Adrenal gland (tissue), 12 donors: ENCODE data around the gene MED12L. TPM values are rescaled to one million over a fixed set of nuclear protein-coding genes. Genes with fewer than 3 reads are reported as not detected.
"Not testable (repeated sequence)": the region's sequence is repeated elsewhere in the genome, so short reads cannot be mapped to it uniquely, and the experiment has no call there.

Experiments used
- DNase-seq, 7 donors: peaks; one replicate each; pipeline ENCODE4 v3.0.0-alpha.2; 2019 to 2020
- H3K27ac ChIP-seq, 5 donors: fragments of 200-600 bp; sonication (generic) in 4 of 5; 1 replicate in 3 of 5; 2 replicates in 2 of 5; pipeline versions ENCODE4 v1.5.1 to v1.8.0; 2016 to 2020; ENCODE audit warnings: mild to moderate bottlenecking in 1 of 5
- H3K27me3 ChIP-seq: fragments of 200-600 bp; 2 replicates; pipeline ENCODE4 v1.8.0; 2021
- H3K36me3 ChIP-seq, 2 donors: fragments of 200-600 bp; replicated peaks in 1 of 2; 1 replicate in 1 of 2; 2 replicates in 1 of 2; pipeline versions ENCODE4 v1.5.1 to v1.8.0; 2018 to 2022
- H3K4me1 ChIP-seq, 2 donors: fragments of 200-600 bp; replicated peaks in 1 of 2; 1 replicate in 1 of 2; 2 replicates in 1 of 2; pipeline versions ENCODE4 v1.5.1 to v1.8.0; 2018 to 2021
- H3K4me3 ChIP-seq, 4 donors: fragments of 200-600 bp; sonication (generic) in 3 of 4; one replicate each; pipeline ENCODE4 v1.5.1; 2016 to 2018
- H3K9me3 ChIP-seq, 3 donors: fragments of 200-600 bp; sonication (generic) in 1 of 3; replicated peaks in 1 of 3; 1 replicate in 2 of 3; 2 replicates in 1 of 3; pipeline versions ENCODE4 v1.5.1 to v1.8.0; 2016 to 2021
- CTCF ChIP-seq, 6 experiments: fragments of 450-650 bp in 4 of 6; fragments of 200-600 bp in 2 of 6; sonication (generic) in 1 of 6; IDR thresholded peaks; 1 replicate in 5 of 6; 2 replicates in 1 of 6; pipeline versions ENCODE4 v1.5.1 to v1.8.0; 2016 to 2021; ENCODE audit warnings: antibody characterized with exemption in 6 of 6, mild to moderate bottlenecking in 2 of 6, moderate library complexity in 1 of 6
- POLR2A ChIP-seq, 2 donors: fragments of 450-650 bp; IDR thresholded peaks; one replicate each; pipeline ENCODE4 v1.6.1; 2017; ENCODE audit warnings: antibody characterized with exemption in 2 of 2, mild to moderate bottlenecking in 2 of 2, moderate library complexity in 1 of 2
- WGBS, 4 donors: extraction: QIAGEN DNeasy Blood & Tissue Kit in 2 of 4; methylation state at CpG; one replicate each; pipeline versions ENCODE4 v1.1.5 to v1.1.7; 2013 to 2017; 5-methylcytosine and 5-hydroxymethylcytosine counted together
- intact Hi-C, 2 donors: fragments of 100-400 bp; cut with DNase I; formaldehyde crosslinking; loops; one replicate each; pipeline versions ENCODE4 v1.14.1 to v1.15.0; 2022 to 2023
- polyA plus RNA-seq, 3 donors: library from polyadenylated mRNA; stranded (reverse); fragments of 200-250 nt in 2 of 3; fragments of 350-450 nt in 1 of 3; fragmentation: Illumina TruSeq in 1 of 3; extraction: RNeasy Lipid Tissue Mini Kit (QIAGEN cat#74804) in 1 of 3; gene quantifications; one replicate each; pipeline ENCODE4 v1.2.3, GENCODE V29; 2013 to 2014
- total RNA-seq, 9 donors: library from RNA; depleted of rRNA in 4 of 9; stranded (reverse); fragments of >200 nt in 4 of 9; fragments of 120-200 nt in 1 of 9; fragmentation: NEBNext Ultra II Directional in 1 of 9; extraction: Animal tissue kit (Norgen Biotek cat#: 25700) in 1 of 9; gene quantifications; one replicate each; pipeline versions ENCODE4 v1.1.0 to v1.2.4, GENCODE V29; 2013 to 2023
- donor health status: healthy with polysubstance abuse.
- donor health status: Bipolar disorder and iron deficiency.
- donor health status: DM: yes; HTN: yes; CAD: no.
- donor health status: DM: no; HTN: no; CAD: no.
- donor health status: DM: no; HTN: no; CAD: no.
- donor health status: DM: yes; HTN: yes; CAD: no.

Gene MED12L
- total and polyA plus RNA-seq, 12 donors = 0.77 to 25.0 (median 6.3) TPM

- no peaks in the 10 kb centered on the region for H3K36me3 ChIP-seq
- H3K27ac ChIP-seq = no peak overlapping the region
- TF ChIP-seq CTCF (IDR thresholded peaks at IDR 0.05) (no peak), POLR2A (IDR thresholded peaks at IDR 0.05) (no peak)
- intact Hi-C loops = no loop called here
- no peak for DNase-seq
- H3K9me3 ChIP-seq = no peaks in the 10 kb centered on the region
- H3K27me3 ChIP-seq = no peaks in the 10 kb centered on the region
- H3K4me3 ChIP-seq = no peak overlapping the region
- H3K4me1 ChIP-seq = no peaks in the 10 kb centered on the region
- WGBS, 4 donors = 61 to 75% (median 70%) methylated on average over 2 of the region's 2 CpGs
Observed at GRCh38 chr3:151391720-151392119, 306.3 kb downstream of the MED12L start.

GRCh38 chr3:151392191-151392590 is 306.7 kb downstream of the MED12L start:
- H3K9me3 ChIP-seq, H3K4me1 ChIP-seq, H3K4me3 ChIP-seq, H3K27me3 ChIP-seq, intact Hi-C loops, H3K36me3 ChIP-seq, H3K27ac ChIP-seq, DNase-seq: not testable (repeated sequence)
- WGBS, 4 donors = 83 to 100% (median 91%) methylated on average over 3 of the region's 3 CpGs

- no peaks in the 10 kb centered on the region for H3K36me3 ChIP-seq
- H3K27me3 ChIP-seq = no peaks in the 10 kb centered on the region
- no peak overlapping the region for H3K4me3 ChIP-seq
- DNase-seq = no peak
- H3K27ac ChIP-seq = no peak overlapping the region
- intact Hi-C loops = no loop called here
- no peak for TF ChIP-seq POLR2A (IDR thresholded peaks at IDR 0.05)
- no peak for TF ChIP-seq CTCF (IDR thresholded peaks at IDR 0.05)
- no peaks in the 10 kb centered on the region for H3K4me1 ChIP-seq
- no peaks in the 10 kb centered on the region for H3K9me3 ChIP-seq
- WGBS, 4 donors = 58 to 70% (median 65%) methylated on average over 3 of the region's 3 CpGs
Observed at GRCh38 chr3:151393146-151393830, 307.8 kb downstream of the MED12L start.

- Histone ChIP-seq H3K36me3 (no peaks in the 10 kb centered on the region), H3K9me3 (no peaks in the 10 kb centered on the region), H3K27me3 (no peaks in the 10 kb centered on the region), H3K27ac (no peak overlapping the region), H3K4me3 (no peak overlapping the region), H3K4me1 (no peaks in the 10 kb centered on the region)
- intact Hi-C loops = no loop called here
- no peak for TF ChIP-seq CTCF (IDR thresholded peaks at IDR 0.05)
- no peak for TF ChIP-seq POLR2A (IDR thresholded peaks at IDR 0.05)
- no peak for DNase-seq
- WGBS, 4 donors = 66 to 78% (median 73%) methylated on average over 4 of the region's 4 CpGs
Observed at GRCh38 chr3:151393941-151394340, 308.5 kb downstream of the MED12L start.

GRCh38 chr3:151394611-151395010 is 309.1 kb downstream of the MED12L start:
- Histone ChIP-seq H3K27ac (no peak overlapping the region), H3K9me3 (no peaks in the 10 kb centered on the region), H3K27me3 (no peaks in the 10 kb centered on the region), H3K4me1 (no peaks in the 10 kb centered on the region), H3K4me3 (no peak overlapping the region), H3K36me3 (no peaks in the 10 kb centered on the region)
- WGBS, 4 donors = 89 to 96% (median 90%) methylated on average over 8 of the region's 8 CpGs
- intact Hi-C loops = no loop called here
- no peak for TF ChIP-seq POLR2A (IDR thresholded peaks at IDR 0.05)
- no peak for TF ChIP-seq CTCF (IDR thresholded peaks at IDR 0.05)
- no peak for DNase-seq
